ENCODE measurements around the gene TMED1.
A peak's percentile ranks its signal among the peaks of the same experiment; 100 is the strongest.
"Not testable (repeated sequence)": the region's sequence is repeated elsewhere in the genome, so short reads cannot be mapped to it uniquely, and the experiment has no call there.

Gene TMED1

GRCh38 chr19:10835754-10836478 is at the start of gene TMED1:
TSS of gene TMED1 (minus strand) at chr19:10836212. CDS start at chr19:10836191, 21 bp downstream.
- peak; percentile 99 for DNase-seq
- in situ Hi-C loops (cut with HindIII; ENCODE audit: low pct_ligation_motif_present, low pct_unique_long_range_greater_than_20kb, low sequenced_read_pairs): no loop called here

DNA sequence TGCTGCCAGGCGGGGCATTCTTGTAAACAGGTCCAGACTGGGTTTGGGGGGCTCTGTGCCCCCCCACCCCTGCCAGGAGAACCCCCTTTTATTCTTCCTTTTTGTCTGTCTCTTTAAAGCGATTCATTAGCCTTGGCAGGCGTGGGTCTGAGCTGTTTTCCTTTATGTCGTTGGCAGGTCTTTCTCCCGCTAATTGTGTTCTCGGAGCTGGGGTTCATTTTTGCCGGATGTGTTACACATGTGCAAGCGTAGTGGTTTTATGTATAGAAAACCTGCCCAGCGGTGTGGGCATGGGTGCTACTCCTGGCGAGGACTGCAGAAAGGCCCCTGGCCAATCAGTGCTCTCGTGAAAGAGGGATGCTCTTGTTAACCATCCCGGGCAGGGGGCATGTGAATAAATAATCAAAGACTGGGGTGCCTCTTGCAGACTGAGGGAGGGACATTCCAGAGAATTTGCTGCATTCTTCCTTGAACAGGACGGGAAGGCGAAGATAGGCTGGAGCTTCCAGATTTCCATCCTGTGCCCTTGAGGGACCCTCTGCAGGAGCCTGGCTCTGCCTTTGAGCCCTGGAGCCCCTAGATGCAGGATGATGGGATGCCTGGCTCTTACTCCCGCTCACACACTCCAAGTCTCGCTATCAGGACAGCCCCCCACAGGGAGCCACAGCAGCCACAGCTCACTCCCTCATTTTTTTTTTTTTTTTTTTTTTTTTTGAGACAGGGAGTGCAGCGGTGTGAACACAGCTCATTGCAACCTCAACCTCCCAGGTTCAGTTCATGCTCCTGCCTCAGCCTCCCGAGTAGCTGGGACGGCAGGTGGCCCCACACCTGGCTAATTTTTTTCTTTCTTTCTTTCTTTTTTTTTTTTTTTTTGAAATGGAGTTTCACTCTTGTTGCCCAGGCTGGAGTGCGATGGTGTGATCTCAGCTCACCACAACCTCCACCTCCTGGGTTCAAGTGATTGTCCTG is 49.5 kb upstream of the TMED1 start:
- in situ Hi-C loops (cut with HindIII; ENCODE audit: low pct_ligation_motif_present, low pct_unique_long_range_greater_than_20kb, low sequenced_read_pairs): no loop called here
- no peak for DNase-seq

DNA sequence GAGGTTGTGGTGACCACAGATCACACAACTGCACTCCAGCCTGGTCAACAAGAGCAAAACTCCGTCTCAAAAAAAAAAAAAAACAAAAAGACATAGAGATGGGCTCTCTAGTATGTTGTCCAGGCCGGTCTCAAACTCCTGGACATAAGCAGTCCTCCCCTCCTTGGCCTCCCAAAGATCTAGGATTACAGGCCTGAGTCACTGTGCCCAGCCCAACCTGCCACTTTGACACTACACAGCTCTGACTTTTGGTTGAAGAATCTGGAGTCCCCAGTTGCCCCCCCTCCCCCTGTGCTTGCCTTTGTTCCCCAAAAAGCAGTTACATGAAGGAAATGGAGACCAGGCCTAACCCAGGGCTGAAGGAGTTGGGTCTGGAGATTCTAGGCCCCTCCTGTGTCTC is 48.3 kb upstream of the TMED1 start:
- in situ Hi-C loops (cut with HindIII; ENCODE audit: low pct_ligation_motif_present, low pct_unique_long_range_greater_than_20kb, low sequenced_read_pairs): no loop called here
- no peak for DNase-seq

GRCh38 chr19:10882108-10882457 is 46.1 kb upstream of the TMED1 start:
- in situ Hi-C loops (cut with HindIII; ENCODE audit: low pct_ligation_motif_present, low pct_unique_long_range_greater_than_20kb, low sequenced_read_pairs): no loop called here
- no peak for DNase-seq

DNA sequence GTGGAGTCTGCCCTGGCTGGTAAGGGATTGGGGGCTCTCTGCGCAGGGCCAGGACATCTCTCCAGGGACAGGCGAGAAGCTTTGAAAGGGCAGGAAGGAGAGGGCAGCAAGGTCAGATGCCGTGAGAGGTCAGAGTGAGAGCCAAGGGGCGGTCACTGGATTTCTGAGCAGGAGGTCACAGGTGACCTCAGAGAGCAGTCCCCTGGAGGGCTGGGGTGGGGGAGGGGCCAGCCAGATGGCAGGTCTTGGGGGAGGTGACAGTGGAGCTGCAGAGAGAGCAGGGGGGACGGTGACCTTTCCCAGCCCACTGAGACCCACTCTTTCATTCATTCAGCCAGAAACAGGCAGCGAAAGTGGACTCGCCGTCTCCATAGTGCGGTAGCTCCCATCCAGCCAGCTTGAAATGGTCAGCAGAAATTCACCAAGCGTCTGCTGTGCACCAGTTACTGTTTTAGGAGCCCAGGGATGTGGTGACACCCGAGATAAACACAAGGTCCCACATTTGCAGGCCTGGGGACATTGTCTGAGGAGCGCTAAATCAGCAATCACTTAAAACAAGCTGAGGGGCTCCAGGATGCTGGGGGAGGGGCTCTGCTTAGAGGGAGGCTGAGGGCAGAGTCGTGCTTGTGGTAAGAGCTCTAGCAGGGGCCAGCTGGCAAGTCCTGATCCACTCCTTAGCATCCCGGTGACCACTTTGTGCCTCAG is 45.5 kb upstream of the TMED1 start:
- DNase-seq: no peak
- in situ Hi-C loops (cut with HindIII; ENCODE audit: low pct_ligation_motif_present, low pct_unique_long_range_greater_than_20kb, low sequenced_read_pairs): no loop called here

DNA sequence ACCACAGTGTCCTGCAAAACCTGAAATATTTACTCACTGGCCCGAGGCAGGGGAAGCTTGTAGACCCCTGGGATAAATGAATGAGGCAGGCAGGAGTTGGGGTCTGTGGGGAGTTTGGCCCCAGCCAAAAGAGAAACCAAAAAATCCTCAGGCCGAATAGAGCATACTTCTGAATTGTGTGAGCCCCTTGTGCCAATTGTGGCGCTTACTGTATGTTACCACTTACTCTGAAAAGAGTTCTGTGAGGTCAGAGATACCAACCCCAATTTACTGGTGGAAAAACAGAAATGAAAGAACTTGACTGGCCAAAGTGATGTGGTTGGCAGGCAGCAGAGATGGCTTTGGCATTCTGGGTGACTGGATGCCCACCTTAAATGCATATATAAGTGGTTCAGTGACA is 42.2 kb upstream of the TMED1 start:
- in situ Hi-C loops (cut with HindIII; ENCODE audit: low pct_ligation_motif_present, low pct_unique_long_range_greater_than_20kb, low sequenced_read_pairs): no loop called here
- DNase-seq: no peak

DNA sequence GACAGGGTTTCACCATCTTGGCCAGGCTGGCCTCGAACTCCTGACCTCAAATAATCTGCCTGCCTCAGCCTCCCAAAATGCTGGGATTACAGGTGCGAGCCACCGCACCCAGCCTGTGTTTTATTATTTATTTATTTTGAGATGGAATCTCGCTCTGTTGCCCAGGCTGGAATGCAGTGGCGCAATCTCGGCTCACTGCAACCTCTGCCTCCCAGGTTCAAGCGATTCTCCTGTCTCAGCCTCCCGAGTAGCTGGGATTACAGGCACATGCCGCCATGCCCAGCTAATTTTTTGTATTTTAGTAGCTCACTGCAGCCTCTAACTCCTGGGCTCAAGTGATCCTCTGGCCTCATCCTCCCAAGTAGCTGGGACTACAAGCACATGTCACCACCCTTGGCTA is 41.6 kb upstream of the TMED1 start:
- in situ Hi-C loops (cut with HindIII; ENCODE audit: low pct_ligation_motif_present, low pct_unique_long_range_greater_than_20kb, low sequenced_read_pairs); DNase-seq: not testable (repeated sequence)

- in situ Hi-C loops (cut with HindIII; ENCODE audit: low pct_ligation_motif_present, low pct_unique_long_range_greater_than_20kb, low sequenced_read_pairs): no loop called here
- DNase-seq: no peak
These were observed 40.6 kb upstream of the TMED1 start for GRCh38 chr19:10876459-10877240.

DNA sequence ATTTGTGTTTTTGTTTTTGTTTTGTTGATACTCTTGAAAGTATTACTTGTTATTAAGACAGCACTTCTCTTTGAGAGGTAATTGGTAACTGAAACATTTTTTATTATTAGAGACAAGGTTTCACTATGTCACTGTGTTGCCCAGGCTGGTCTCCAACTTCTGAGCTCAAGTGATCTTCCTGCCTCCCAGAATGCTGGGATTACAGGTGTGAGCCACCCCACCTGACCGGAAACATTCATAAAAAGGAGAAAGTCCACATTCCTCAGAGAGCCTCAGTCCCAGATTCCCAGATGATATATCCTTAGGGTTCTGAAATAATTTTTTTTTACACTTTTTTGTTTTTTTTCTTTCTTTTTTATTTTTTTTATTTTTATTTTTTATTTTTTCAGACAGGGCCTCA is 38.0 kb upstream of the TMED1 start:
- in situ Hi-C loops (cut with HindIII; ENCODE audit: low pct_ligation_motif_present, low pct_unique_long_range_greater_than_20kb, low sequenced_read_pairs): no loop called here
- no peak for DNase-seq

DNA sequence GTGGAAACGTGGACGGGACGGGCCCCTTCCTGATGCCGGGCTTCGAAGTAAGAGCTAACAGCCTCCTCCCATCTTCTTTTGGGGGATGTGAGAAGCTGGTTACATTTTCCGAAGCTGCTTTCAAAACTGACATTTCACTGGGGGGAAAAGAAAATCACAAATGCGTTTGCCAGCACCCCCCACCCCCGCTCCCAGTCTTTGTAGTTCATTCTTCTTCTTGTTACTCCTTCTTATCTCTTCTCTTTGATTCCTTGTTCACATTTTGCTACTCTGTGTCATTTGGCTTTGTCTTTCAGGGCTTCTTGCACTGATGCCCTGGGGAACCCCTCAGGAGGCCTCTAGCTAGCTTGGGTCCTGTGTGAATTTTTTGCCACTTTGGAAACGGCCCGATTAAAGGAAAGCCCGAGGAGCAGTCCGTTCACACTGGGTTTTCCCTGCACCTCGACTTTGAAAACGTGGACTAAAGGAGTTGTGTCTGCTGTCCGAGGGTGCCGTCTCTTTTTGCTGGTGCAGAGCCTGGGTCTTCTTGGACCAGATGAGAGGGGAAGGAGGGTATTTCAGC is 36.6 kb upstream of the TMED1 start:
- in situ Hi-C loops (cut with HindIII; ENCODE audit: low pct_ligation_motif_present, low pct_unique_long_range_greater_than_20kb, low sequenced_read_pairs): no loop called here
- no peak for DNase-seq

- DNase-seq: peak; percentile 24
- in situ Hi-C loops (cut with HindIII; ENCODE audit: low pct_ligation_motif_present, low pct_unique_long_range_greater_than_20kb, low sequenced_read_pairs): no loop called here
These were observed 35.9 kb upstream of the TMED1 start for GRCh38 chr19:10871711-10872545.

DNA sequence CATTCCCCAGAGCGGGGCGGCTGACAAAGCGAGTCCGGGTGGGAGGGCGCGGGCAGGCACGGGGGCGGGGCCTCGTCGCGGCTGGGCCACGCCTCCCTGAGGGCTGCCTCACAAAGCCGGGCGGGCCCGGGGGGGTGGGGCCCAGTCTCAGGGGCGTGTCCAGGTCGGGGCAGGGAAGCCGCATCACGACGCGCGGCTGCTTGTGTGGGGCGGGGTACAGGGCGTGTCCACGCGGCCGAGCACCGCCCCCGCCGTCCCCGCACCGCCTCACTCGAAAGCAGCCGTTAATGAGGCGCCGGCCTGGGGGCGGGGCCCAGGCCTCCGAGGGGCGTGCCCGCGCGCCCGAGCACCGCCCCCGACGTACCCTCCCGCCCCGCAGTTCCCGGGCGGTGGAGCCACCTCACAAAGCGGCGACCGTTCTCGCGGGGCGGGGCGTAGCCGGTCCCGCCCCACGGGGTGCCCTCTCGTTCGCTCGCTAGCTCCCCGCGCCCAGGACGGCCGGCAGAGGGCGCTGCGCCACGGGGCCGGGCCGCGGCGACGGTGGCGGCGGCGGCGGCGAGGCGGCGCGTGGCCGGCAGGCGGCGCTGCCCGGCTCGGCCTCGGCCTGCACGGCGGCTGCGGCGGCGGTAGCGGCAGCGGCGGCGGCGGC is 35.1 kb upstream of the TMED1 start, which contains the start of gene CARM1:
TSS of gene CARM1 (plus strand) at position 599 of the 649 bp plus-strand sequence. CDS start 150 bp downstream, outside the sequence.
- DNase-seq: peak; percentile 94
- in situ Hi-C loops (cut with HindIII; ENCODE audit: low pct_ligation_motif_present, low pct_unique_long_range_greater_than_20kb, low sequenced_read_pairs): no loop called here

GRCh38 chr19:10870501-10870954 is 34.5 kb upstream of the TMED1 start:
- in situ Hi-C loops (cut with HindIII; ENCODE audit: low pct_ligation_motif_present, low pct_unique_long_range_greater_than_20kb, low sequenced_read_pairs): no loop called here

DNA sequence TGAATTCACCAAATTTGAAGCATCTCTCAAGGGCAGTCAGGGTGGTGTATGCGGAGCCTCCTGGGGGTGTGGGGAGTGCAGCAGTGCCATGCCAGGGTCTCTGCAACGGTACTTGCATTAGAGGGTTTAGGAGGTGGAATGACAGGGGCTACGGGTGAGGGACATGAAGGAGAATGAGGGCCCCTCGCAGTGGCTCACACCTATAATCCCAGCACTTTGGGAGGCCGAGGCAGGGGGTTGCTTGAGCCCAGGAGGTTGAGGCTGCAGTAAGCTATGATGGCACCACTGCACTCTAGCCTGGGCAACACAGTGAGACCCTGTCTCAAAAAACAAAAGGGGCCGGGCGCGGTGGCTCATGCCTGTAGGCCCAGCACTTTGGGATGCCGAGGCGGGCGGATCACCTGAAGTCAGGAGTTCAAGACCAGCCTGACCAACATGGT is 33.9 kb upstream of the TMED1 start:
- in situ Hi-C loops (cut with HindIII; ENCODE audit: low pct_ligation_motif_present, low pct_unique_long_range_greater_than_20kb, low sequenced_read_pairs); DNase-seq: not testable (repeated sequence)

More at GRCh38 chr19:10870501-10870954, 34.5 kb upstream of the TMED1 start:
- DNase-seq: no peak

- in situ Hi-C loops (cut with HindIII; ENCODE audit: low pct_ligation_motif_present, low pct_unique_long_range_greater_than_20kb, low sequenced_read_pairs): no loop called here
These were observed 33.0 kb upstream of the TMED1 start for GRCh38 chr19:10868872-10869547.

GRCh38 chr19:10866495-10866894 is 30.5 kb upstream of the TMED1 start:
- in situ Hi-C loops (cut with HindIII; ENCODE audit: low pct_ligation_motif_present, low pct_unique_long_range_greater_than_20kb, low sequenced_read_pairs): no loop called here
- no peak for DNase-seq

More at GRCh38 chr19:10868872-10869547, 33.0 kb upstream of the TMED1 start:
- no peak for DNase-seq

All from ACHN (cell line).